ENCODE measurements around the gene HNRNPAB.

Gene HNRNPAB

GRCh38 chr5:178204182-178204934 lies at the start of gene HNRNPAB:
Gene HNRNPAB, plus strand, starts transcription at chr5:178204533. Its CDS starts 305 bp downstream, at chr5:178204838.
- TF ChIP-seq CTCF (IDR thresholded peaks at IDR 0.05; ENCODE audit: extremely low read depth, insufficient read depth, missing control alignments) = no peak
- DNase-seq (ENCODE audit: low spot score) = peak; percentile 100
- in situ Hi-C loops (cut with MboI; ENCODE audit: low pct_unique_long_range_greater_than_20kb, low sequenced_read_pairs, unreplicated experiment) = no loop called here

GRCh38 chr5:178155065-178155464 lies 49.3 kb upstream of the HNRNPAB start:
- DNase-seq (ENCODE audit: low spot score) = no peak
- TF ChIP-seq CTCF (IDR thresholded peaks at IDR 0.05; ENCODE audit: extremely low read depth, insufficient read depth, missing control alignments) = no peak
- in situ Hi-C loops (cut with MboI; ENCODE audit: low pct_unique_long_range_greater_than_20kb, low sequenced_read_pairs, unreplicated experiment) = loop anchor here (5.0 kb wide), 1 partner anchor 78 kb away; no protein-coding TSS in a partner anchor

GRCh38 chr5:178160176-178160575 lies 44.2 kb upstream of the HNRNPAB start:
- in situ Hi-C loops (cut with MboI; ENCODE audit: low pct_unique_long_range_greater_than_20kb, low sequenced_read_pairs, unreplicated experiment) = no loop called here
- no peak for TF ChIP-seq CTCF (IDR thresholded peaks at IDR 0.05; ENCODE audit: extremely low read depth, insufficient read depth, missing control alignments)
- no peak for DNase-seq (ENCODE audit: low spot score)

GRCh38 chr5:178162481-178162880 lies 41.9 kb upstream of the HNRNPAB start:
- TF ChIP-seq CTCF (IDR thresholded peaks at IDR 0.05; ENCODE audit: extremely low read depth, insufficient read depth, missing control alignments) = no peak
- no peak for DNase-seq (ENCODE audit: low spot score)
- in situ Hi-C loops (cut with MboI; ENCODE audit: low pct_unique_long_range_greater_than_20kb, low sequenced_read_pairs, unreplicated experiment) = no loop called here

- in situ Hi-C loops (cut with MboI; ENCODE audit: low pct_unique_long_range_greater_than_20kb, low sequenced_read_pairs, unreplicated experiment) = no loop called here
- TF ChIP-seq CTCF (IDR thresholded peaks at IDR 0.05; ENCODE audit: extremely low read depth, insufficient read depth, missing control alignments) = peak; percentile 98
- DNase-seq (ENCODE audit: low spot score) = peak; percentile 94
These were observed 40.3 kb upstream of the HNRNPAB start for GRCh38 chr5:178163772-178164735.

- in situ Hi-C loops (cut with MboI; ENCODE audit: low pct_unique_long_range_greater_than_20kb, low sequenced_read_pairs, unreplicated experiment) = no loop called here
- TF ChIP-seq CTCF (IDR thresholded peaks at IDR 0.05; ENCODE audit: extremely low read depth, insufficient read depth, missing control alignments) = no peak
- DNase-seq (ENCODE audit: low spot score) = no peak
These were observed 38.8 kb upstream of the HNRNPAB start for GRCh38 chr5:178165581-178165980.
